Activated T-cell treated with anti-CD3 and anti-CD28 coated beads for 1 hour (primary cell): ENCODE results near the gene SPTBN1.
A peak's percentile ranks its signal among the peaks of the same experiment; 100 is the strongest.

Experiments used
- DNase-seq: peaks from one replicate; pipeline ENCODE4 v3.0.0-alpha.2; 2020; ENCODE audit warnings: low read depth

SPTBN1 gene

DNA sequence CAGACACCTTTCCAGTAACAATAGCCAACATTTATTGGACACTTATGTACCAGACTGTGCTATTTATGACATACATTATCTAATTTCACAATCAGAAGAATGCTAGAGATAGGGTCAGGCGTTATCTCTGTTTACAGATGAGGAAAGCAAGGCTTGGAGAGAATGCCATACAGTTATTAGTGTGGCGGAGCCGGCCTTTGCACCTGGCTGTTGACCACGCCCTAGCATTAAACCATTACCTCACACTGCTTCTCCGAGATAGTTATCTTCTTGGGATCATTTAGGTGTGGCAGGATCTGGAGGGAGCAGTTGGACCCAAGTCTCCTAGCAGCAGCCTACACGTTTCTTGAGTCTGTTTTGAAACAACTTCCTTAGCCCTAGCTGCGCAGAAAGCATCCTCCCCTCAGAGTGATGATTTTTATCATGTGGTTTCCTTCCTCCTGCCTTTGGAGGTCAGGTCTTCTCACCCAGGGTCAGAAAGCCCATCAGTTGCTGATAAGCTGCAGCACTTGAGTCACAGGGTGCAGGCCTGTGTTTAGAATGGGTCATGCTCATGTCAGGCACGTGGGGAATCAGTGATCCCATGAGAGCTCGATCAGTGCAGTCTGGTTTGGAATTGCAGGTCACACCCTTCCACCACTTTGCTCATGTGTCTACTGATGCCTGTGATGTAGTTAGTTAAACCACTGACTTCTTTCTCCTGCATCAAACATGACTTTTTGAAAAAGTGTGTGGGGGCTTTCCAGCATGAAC, 118.2 kb downstream of the SPTBN1 start:
- DNase-seq = peak; percentile 51

- no peak for DNase-seq
These were observed 118.7 kb downstream of the SPTBN1 start for GRCh38 chr2:54574860-54575247.

DNA sequence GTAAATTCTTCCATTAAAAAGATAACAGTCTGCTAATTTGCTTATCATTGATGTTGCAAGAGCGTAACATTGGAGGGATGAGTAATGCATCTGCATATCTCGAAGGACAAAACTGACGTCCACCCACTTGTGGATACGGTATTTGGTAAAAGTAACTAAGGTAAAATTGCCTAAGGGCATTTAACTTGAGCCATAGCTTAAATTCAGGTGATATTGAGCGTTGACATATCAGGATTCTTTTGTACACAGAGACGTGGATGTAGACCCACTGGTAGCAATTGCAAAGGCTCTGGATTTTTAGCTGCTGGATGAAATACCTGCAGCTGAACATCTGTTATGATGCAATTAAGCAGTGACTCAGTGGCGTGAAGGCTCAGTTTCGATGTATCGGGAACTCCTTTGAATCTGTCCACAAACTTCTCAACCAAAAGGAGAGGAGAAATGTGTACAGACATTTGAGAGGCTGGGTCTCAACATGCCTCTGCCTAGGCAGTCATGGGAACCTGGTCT, 119.3 kb downstream of the SPTBN1 start:
- DNase-seq = no peak

DNA sequence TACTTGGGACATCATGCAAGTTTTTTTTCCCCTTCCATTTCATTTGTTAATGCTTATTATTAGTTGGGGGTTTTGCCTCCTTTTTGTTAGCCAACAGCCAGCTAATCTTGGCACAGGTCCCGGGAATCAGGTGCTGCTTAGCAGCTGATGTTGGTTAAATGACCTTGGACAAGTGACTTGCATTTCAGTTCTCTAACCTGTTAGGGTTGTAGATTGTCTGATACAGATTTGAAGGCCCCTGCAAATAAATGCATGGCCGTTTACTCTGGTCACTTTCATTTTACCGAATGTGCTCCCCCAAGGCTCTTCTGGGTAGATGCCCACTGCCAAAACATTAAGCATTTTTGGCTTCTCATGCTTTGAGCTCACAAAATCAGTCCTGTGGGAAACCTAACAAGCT, 120.9 kb downstream of the SPTBN1 start:
- no peak for DNase-seq

DNA sequence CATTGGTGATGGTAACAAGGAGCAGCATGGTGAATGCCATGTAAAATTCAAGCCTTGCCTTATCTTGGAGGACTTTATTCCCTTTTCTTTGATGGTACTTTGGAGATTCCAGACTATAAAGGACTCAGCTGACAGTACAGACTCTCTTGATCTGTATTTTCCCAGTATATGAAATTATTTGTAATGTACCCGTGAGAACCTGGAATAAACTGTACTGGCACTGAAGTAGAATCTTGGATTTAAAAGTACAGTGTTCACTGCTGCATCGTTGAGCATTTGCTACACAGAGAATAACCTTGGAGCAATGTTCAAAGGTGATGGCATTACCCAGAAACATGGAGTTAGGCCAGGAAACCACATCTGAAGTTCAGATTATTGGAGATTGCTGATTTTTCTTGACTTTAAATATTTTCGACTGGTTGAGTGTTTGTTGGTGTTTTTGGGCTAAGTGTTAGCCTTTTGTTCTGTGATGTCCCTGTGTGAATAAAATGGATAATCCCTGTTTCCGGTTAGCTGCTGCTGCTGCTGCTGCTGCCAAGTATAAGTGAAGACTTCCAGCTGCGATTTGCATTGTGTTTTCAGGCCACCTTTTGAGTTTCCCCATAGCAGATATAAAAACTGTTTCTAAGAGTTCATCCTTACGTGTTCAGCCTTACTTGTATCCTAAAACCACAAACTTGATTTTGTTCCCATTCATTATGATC, 122.0 kb downstream of the SPTBN1 start:
- DNase-seq = no peak

- no peak for DNase-seq
These were observed 122.5 kb downstream of the SPTBN1 start for GRCh38 chr2:54578648-54579045.

DNA sequence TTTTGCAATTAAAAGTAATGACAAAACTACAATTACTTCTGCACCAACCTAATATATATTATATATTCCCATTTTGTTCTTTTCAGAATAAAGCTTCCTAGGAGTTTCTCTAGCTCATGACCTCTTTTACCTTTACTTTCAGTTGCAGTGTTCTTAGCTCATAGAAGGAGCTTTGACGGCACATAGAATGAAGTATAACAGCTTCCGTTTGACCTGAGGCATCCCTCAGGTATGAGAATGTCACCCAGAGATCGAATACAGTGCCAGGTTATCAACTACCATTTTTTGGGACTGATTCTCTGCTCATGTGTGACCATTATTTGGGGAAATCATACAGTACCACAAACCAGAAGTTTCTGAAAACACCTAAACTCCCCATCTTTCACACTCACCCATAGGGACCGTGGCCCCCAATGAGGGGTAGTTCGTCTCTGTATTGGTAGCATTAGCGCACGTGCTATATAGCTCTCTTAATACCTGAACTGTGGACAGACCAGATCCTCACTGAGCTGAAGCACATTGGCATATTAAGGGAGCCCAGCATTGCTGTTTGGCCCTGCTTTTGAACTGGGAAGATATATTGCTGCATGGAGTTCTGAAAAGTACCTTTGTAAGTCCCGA, 123.0 kb downstream of the SPTBN1 start:
- no peak for DNase-seq

GRCh38 chr2:54579682-54580620, 123.8 kb downstream of the SPTBN1 start:
- DNase-seq = no peak

GRCh38 chr2:54581326-54582039, 125.4 kb downstream of the SPTBN1 start:
- no peak for DNase-seq

GRCh38 chr2:54582987-54583386, 126.9 kb downstream of the SPTBN1 start:
- no peak for DNase-seq

DNA sequence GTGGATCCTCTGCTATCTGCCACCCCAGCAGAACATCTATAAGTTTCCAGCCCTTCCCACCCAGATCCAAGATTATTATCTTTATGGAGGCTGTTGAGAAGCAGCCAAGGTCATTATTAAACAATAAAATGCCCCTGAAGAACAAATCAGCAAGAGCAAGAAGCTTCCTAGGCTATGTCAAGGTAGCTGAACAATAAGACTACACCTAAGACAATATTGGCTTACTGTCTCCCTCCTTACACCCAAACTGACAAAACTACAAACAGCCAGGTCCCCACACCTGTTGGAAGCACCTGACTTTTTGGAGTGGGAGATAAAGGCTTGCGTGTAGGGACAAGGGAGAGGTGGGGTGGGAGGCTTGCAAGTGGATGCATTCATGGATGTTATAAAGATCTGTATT, 128.5 kb downstream of the SPTBN1 start:
- DNase-seq = no peak

DNA sequence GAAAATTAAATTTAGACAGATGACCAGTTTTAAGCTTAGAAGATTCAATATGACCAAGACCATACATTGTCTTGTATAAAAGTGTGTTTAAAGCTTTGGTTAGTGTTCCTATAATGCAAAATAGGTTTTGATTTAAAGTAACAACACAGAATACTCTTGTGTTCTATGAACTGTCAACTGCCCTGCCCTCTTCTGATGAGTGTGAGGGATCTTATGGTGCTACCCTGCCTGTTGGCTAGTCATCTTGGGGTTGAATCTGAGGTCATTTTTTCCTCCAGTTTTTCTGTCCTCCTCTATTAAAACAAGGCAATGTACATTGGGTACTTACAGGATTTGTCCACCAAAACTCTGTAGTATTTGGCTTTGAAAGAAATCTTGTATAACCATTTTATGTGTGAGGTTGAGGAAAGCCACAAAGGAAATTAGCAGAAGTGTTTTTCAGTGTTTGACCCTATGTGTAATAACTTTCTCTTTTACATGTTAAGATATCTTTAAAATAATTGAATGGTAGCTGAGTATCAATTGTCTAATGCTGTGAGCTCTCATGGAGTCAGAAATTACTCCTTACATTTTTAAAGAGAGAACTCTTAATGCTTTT, 129.1 kb downstream of the SPTBN1 start:
- no peak for DNase-seq

DNA sequence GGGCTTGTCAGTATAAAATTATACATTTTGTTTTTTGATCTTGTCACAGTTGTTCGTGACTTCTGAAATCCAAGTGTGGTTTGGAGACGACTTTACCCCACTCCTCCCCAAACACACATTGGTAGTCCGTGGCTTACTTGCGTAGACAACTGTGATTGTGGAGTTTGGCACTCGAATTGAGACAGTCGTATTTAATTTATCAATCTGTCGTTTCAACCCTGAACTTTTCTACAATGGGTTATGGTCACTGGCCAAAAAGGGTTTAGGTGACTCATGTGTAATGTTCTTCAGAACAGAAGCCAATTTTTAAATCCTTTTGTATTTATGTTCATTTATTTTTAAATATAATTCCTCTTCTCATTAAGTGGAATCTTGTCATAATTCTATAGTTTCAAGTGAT, 129.9 kb downstream of the SPTBN1 start:
- DNase-seq = no peak

DNA sequence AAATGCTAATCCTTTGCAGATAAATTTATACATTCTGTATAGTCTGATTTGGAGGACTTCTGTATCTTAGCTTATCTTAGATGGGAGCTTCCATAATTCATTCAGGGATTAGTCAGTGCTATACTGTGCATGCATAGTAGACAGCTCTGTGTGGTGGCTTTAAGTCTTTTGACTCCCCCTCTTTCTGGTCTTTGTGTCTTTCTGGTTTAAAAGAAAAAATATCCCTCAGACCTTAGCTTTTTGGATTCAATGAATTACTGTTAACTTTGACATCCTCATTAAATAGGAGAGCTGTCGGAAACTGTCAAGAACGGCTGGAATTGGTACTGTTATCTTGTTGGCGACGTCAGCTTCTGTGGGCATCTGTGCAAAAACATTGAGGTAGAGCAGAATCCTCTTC, 130.4 kb downstream of the SPTBN1 start:
- DNase-seq = no peak

- DNase-seq = no peak
These were observed 131.3 kb downstream of the SPTBN1 start for GRCh38 chr2:54587171-54588016.

- DNase-seq = no peak
These were observed 132.2 kb downstream of the SPTBN1 start for GRCh38 chr2:54588244-54588899.

- no peak for DNase-seq
These were observed 132.9 kb downstream of the SPTBN1 start for GRCh38 chr2:54589038-54589339.

DNA sequence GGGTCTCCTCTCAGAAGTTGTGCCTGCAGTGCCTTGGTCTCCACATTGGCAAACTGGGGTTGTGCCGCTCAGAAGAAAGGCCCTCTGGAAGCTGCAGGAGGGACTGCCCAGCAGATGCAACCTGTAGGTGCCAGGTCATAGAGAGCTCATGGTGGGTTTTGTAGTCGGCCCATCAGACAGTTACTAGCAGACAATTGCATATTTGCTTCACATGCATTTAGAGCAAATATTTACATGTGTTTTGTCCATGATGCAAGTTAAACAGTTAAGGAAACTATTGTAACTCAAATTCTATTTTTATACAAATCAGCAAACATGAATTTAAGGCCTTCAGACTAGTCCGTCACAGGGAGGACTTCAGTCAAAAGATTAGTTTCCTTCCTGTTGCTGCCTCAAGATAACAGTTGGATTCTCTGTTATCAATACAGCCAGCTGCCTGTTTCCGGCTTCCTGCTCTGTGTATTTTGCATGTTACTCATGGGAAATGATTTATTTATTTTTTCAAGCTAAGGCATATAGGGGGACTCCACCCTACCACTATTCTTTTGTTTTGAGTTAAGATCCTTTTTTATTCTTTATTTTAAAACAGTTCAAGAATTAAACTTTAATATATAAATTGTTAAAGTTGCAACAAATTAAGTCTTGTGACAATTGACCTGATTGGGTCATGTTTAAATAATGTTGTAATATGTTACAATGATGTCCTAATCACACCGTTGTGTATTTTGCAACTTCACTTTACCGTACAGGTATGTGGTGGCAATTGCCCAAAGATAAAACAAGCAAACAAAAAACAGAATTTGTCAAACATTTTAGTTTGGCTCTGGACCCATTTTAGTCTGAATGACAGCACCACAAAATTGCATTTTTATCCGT, 133.5 kb downstream of the SPTBN1 start:
- no peak for DNase-seq
